Left lung (tissue), 10 donors: Measurements from ENCODE around the gene NME7. TPM values are rescaled to one million over a fixed set of nuclear protein-coding genes. Genes with fewer than 3 reads are reported as not detected.

ENCODE experiments used
- ATAC-seq: fragments of 200-7000 bp; cut with Tn5 transposase; one replicate; pipeline ENCODE4 v1.9.1; 2020; ENCODE audit warnings: moderate library complexity
- DNase-seq, 4 donors: peaks; one replicate each; pipeline ENCODE4 v3.0.0-alpha.2; 2013 to 2020
- H3K27ac ChIP-seq, 2 donors: fragments of 200-600 bp; sonication (generic) in 1 of 2; one replicate each; pipeline versions ENCODE4 v1.5.0 to v1.8.0; 2020 to 2021
- H3K27me3 ChIP-seq, 2 donors: fragments of 200-600 bp; sonication (generic) in 1 of 2; one replicate each; pipeline versions ENCODE4 v1.5.0 to v1.8.0; 2020 to 2021
- H3K36me3 ChIP-seq, 2 donors: fragments of 200-600 bp; sonication (generic) in 1 of 2; one replicate each; pipeline versions ENCODE4 v1.5.0 to v1.8.0; 2020 to 2021
- H3K4me1 ChIP-seq, 2 donors: fragments of 200-600 bp; one replicate each; pipeline ENCODE4 v1.8.0; 2021
- H3K4me3 ChIP-seq, 2 donors: fragments of 200-600 bp; sonication (generic) in 1 of 2; one replicate each; pipeline versions ENCODE4 v1.5.0 to v1.8.0; 2020 to 2021; ENCODE audit warnings: mild to moderate bottlenecking in 1 of 2
- H3K9me3 ChIP-seq, 2 donors: fragments of 200-600 bp; sonication (generic) in 1 of 2; one replicate each; pipeline versions ENCODE4 v1.5.0 to v1.8.0; 2020 to 2021
- intact Hi-C, 2 donors: fragments of 100-400 bp; cut with DNase I; formaldehyde crosslinking; loops; one replicate each; pipeline versions ENCODE4 v1.11.2 to v1.14.2; 2022
- polyA plus RNA-seq, 6 donors: library from polyadenylated mRNA; unstranded; fragments of 120-200 nt; gene quantifications; one replicate each; pipeline ENCODE4 v1.2.1, GENCODE V29; 2013; ENCODE audit not compliant: insufficient read length in 6 of 6
- total RNA-seq, 2 donors: library from RNA; stranded (reverse); fragmentation: NEBNext Ultra II Directional; extraction: Animal tissue kit (Norgen Biotek cat#: 25700); gene quantifications; one replicate each; pipeline ENCODE4 v1.2.1, GENCODE V29; 2021
- TF ChIP-seq, protein P1 (sequence below), 2 donors: fragments of 200-600 bp; sonication (generic) in 1 of 2; IDR thresholded peaks; one replicate each; pipeline versions ENCODE4 v1.5.0 to v1.8.0; 2021; ENCODE audit warnings: antibody characterized with exemption in 2 of 2
- donor health status: DM: no; HTN: yes; CAD: no.
- donor health status: DM: no; HTN: no; CAD: no.

Gene NME7
- total and polyA plus RNA-seq, 8 donors, result 13.6 to 77.6 (median 59.3) TPM

DNA sequence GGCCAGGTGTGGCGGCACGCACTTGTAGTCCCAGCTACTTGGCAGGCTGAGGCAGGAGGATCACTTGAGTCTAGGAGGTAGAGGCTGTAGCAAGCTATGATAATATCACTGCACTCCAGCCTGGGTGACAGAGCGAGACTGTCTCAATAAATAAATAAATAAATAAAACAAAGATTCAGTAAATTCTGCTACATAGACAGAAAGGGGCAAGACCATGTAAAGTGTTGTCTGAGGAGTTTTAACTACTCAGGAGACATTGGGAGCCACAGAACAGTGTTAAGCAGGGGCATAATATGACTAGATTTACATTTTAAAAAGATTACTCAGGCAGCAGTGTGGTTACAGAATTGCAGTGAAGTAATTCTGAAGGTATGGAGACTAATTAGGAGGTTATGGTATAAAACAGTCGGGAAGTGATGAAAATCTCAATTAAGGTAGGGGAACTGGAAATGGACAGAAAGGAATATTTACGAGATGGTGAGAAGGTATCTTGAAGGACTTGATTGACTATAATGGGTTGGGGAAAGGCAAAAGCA, 166.4 kb downstream of the NME7 start:
- H3K27me3 ChIP-seq, result no peaks in the 10 kb centered on the region
- no peaks in the 10 kb centered on the region for H3K4me1 ChIP-seq
- no peak overlapping the region for H3K27ac ChIP-seq
- intact Hi-C loops, result no loop called here
- peaks cover 0 to 2% of the 10 kb centered on the region in 2 donors for H3K9me3 ChIP-seq
- no peaks in the 10 kb centered on the region for H3K36me3 ChIP-seq
- no peak for DNase-seq
- TF ChIP-seq, protein P1, sequence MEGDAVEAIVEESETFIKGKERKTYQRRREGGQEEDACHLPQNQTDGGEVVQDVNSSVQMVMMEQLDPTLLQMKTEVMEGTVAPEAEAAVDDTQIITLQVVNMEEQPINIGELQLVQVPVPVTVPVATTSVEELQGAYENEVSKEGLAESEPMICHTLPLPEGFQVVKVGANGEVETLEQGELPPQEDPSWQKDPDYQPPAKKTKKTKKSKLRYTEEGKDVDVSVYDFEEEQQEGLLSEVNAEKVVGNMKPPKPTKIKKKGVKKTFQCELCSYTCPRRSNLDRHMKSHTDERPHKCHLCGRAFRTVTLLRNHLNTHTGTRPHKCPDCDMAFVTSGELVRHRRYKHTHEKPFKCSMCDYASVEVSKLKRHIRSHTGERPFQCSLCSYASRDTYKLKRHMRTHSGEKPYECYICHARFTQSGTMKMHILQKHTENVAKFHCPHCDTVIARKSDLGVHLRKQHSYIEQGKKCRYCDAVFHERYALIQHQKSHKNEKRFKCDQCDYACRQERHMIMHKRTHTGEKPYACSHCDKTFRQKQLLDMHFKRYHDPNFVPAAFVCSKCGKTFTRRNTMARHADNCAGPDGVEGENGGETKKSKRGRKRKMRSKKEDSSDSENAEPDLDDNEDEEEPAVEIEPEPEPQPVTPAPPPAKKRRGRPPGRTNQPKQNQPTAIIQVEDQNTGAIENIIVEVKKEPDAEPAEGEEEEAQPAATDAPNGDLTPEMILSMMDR (IDR thresholded peaks at IDR 0.05), result no peak
- H3K4me3 ChIP-seq, result no peak overlapping the region
- no peak for ATAC-seq

- Histone ChIP-seq H3K4me3 (no peak overlapping the region), H3K4me1 (no peaks in the 10 kb centered on the region), H3K36me3 (no peaks in the 10 kb centered on the region), H3K27ac (no peak overlapping the region), H3K27me3 (no peaks in the 10 kb centered on the region), H3K9me3 (peaks cover 0 to 2% of the 10 kb centered on the region in 2 donors)
- no peak for ATAC-seq
- DNase-seq, result no peak
- TF ChIP-seq, protein P1 (IDR thresholded peaks at IDR 0.05), result no peak
- intact Hi-C loops, result no loop called here
Observed at GRCh38 chr1:169200319-169200718, 167.3 kb downstream of the NME7 start.

DNA sequence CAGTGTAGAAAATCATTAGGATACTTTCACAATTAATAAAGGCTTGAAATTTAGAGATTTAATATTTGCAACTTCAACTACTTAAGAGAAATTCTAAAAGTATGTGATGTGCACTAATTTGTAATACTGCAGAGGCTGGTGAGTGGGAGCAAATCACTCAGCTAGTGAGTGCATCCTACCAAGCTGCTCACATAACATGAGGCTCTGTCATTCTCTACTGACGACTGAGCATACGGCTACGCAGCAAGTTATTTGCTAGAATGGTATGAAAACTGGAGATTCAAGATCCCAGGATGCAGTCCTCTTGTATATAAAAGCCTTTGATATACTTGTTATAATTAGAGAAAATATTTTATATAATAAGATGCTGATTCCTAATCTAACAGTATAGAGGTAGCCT, 171.0 kb downstream of the NME7 start:
- intact Hi-C loops, result no loop called here
- ATAC-seq (no peak), DNase-seq (no peak)
- TF ChIP-seq, protein P1 (IDR thresholded peaks at IDR 0.05), result no peak
- Histone ChIP-seq H3K9me3 (peaks cover 0 to 2% of the 10 kb centered on the region in 2 donors), H3K4me3 (no peak overlapping the region), H3K27me3 (no peaks in the 10 kb centered on the region), H3K36me3 (no peaks in the 10 kb centered on the region), H3K4me1 (no peaks in the 10 kb centered on the region), H3K27ac (no peak overlapping the region)

- no peak for DNase-seq
- TF ChIP-seq, protein P1 (IDR thresholded peaks at IDR 0.05), result no peak
- Histone ChIP-seq H3K27ac (no peak overlapping the region), H3K9me3 (peaks cover 0 to 2% of the 10 kb centered on the region in 2 donors), H3K4me3 (no peak overlapping the region), H3K36me3 (no peaks in the 10 kb centered on the region), H3K4me1 (no peaks in the 10 kb centered on the region), H3K27me3 (no peaks in the 10 kb centered on the region)
- intact Hi-C loops, result no loop called here
- no peak for ATAC-seq
Observed at GRCh38 chr1:169196161-169196560, 171.4 kb downstream of the NME7 start.

DNA sequence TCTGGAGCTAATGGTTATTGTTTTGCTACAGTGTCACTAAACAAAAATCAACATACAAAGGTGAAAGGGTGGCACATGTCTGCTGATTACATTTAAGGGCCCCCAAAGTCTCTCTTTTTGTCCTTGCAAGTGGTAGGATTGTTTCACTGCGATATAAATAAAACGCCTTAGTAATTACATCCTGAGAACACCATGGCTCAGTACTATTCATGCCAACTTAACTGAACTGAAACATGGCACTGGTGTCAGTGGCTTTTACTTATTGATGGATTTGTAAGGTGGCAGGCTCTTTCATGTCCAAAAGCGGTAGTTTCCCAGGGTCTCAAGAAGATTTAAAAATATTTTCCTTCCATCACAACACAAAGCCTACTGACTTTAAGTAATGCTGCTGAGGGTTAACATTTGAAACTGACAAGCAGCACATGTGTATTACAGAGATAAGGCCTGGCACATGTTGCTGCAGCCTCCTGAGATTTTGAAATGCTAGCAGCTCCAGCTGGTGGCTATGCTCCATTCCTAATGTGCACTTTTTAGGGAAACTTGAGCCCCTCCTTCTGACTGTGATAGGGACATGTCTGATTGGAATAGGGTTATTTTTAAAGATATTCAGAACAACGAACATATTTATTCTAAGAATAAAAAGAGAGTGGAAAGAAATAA, 174.3 kb downstream of the NME7 start:
- Histone ChIP-seq H3K9me3 (peaks cover 0 to 2% of the 10 kb centered on the region in 2 donors), H3K4me1 (no peaks in the 10 kb centered on the region), H3K27ac (no peak overlapping the region), H3K36me3 (no peaks in the 10 kb centered on the region), H3K27me3 (no peaks in the 10 kb centered on the region), H3K4me3 (no peak overlapping the region)
- TF ChIP-seq, protein P1 (IDR thresholded peaks at IDR 0.05), result no peak
- intact Hi-C loops, result no loop called here
- DNase-seq (peak in 2 of 4 donors; percentile 56 to 82), ATAC-seq (no peak)
